GM12872 (cell line): ENCODE results near the gene FAM107B.

Source experiments
- TF ChIP-seq, protein P1 (sequence below): IDR thresholded peaks from 3 replicates; pipeline ENCODE4 v1.5.1; 2011; ENCODE audit warnings: low read depth, mild to moderate bottlenecking, low read length, moderate library complexity; ENCODE audit not compliant: insufficient read depth

Gene FAM107B

DNA sequence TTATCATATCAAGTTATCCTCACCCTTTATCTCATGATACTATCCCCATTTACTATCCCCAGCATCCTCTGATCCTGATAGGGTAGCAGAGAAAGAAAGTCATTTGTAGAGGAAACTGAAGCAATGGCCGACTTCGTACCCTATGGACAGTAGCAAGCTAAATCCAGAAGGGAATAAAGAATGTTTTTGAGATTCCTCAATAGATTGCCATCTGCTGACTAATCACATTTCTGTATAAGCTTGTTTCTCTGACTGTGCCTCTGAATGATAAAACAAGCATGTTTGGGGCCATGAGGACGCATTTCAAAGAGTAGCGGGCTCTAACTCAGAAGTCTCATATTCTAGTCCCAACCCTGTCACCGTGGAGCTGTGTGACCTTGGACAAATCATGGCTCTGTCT, 13.2 kb upstream of the FAM107B start:
- TF ChIP-seq, protein P1, sequence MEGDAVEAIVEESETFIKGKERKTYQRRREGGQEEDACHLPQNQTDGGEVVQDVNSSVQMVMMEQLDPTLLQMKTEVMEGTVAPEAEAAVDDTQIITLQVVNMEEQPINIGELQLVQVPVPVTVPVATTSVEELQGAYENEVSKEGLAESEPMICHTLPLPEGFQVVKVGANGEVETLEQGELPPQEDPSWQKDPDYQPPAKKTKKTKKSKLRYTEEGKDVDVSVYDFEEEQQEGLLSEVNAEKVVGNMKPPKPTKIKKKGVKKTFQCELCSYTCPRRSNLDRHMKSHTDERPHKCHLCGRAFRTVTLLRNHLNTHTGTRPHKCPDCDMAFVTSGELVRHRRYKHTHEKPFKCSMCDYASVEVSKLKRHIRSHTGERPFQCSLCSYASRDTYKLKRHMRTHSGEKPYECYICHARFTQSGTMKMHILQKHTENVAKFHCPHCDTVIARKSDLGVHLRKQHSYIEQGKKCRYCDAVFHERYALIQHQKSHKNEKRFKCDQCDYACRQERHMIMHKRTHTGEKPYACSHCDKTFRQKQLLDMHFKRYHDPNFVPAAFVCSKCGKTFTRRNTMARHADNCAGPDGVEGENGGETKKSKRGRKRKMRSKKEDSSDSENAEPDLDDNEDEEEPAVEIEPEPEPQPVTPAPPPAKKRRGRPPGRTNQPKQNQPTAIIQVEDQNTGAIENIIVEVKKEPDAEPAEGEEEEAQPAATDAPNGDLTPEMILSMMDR = no peak

DNA sequence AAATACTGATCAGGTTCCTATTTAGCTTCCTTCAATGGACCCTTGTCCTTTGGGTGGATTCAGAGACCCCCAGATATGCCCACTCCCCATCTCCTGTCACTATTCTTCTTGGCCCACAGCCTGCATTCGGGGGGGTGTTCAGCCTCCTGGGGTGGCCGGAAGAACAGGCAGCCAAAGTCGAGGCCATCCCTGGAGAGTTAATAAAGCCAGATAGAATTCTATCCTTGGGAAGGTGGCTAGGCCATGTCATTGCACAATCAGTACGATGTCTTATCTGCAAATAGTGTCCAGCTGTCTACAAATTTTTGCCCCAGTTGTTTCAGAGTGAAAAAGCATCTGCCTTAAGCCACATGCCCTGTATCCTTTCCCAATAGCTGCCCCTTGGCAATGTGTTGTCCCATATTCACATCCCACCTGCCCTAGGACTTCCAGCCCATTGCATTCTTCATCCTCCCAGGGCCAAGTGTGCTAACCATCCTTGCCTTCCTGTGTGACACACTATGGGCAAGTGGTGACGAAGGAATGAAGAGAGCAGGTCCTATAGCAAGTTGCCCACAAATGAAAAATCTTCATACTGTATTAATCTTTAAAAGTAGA, 9.9 kb upstream of the FAM107B start:
- TF ChIP-seq, protein P1 = no peak

DNA sequence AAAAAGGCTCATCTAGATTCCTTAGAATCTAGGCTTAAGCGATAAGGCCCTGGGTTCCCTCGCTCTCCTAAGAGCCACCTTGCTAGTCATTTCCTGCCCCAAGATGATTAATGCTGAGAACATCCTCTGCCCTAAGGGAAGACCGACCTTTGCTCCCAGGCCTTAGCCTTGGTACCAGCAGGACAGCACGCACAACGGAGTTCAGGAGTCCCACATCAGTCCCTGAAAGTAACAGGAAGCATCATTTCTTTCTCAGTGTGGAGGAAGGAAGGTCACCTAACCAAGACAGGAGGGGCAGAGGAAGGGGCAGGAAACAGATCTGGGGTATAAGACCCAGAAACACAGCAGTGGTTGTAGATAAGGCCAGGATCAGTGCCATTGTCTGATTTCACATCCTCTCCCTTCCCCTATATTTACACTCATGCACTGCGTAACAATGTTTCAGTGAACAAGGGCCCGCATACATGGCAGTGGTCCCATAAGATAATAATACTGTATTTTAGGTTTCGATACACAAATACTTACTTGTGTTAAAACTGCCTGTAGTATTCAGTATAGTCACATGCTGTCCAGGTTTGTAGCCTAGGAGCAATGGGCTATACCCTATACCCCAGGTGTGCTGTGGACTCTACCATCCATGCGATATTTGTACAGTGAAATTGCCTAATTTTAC, 8.1 kb upstream of the FAM107B start:
- TF ChIP-seq, protein P1 = no peak

DNA sequence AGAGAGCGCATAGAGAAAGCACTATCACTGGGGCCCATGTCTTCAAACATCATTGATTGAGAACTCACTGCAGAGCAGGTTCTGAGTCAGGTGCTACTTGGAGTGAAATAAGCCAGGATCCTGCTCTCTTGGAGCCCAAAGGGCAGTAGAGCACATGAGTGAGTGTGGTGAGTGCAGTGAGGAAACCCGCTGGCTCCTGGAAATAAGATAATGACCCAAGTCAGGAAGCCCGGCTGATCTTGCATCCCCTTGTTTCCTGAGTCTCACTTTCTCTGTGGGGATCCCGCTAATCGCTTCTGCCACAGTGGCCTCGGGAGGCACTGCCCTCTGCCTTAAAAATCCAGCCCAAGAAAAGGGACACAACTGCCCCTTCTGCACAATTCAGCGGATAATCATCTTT, 7.1 kb upstream of the FAM107B start:
- TF ChIP-seq, protein P1 = no peak

DNA sequence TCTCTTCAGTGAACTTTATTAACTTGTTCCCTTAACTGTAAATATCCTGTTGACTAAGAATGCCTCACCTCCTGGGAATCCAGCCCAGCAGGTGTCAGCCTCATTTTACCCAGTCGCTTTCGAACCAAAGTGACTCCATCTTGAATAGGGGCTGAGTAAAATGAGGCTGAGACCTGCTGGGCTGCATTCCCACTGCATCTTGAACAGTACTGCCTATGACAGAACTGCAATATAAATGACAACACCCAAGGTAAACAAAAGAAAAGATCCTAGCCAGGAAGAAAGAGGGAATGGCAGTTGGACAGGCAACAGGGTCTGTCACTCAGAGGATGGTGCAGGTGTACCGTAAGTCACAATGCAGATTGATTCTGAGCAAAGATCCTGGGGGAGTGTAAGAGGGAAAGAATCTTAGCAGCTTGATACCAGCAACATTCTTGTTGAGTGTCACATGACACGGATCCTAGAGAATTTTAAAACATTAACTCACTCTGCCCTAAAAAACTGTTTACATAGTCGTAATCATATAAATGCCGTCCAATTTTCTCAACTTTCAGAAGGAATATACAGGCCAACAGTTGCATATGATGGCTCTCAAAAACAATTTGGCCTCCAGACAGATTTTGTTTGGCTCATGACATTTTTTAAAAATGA, 4.4 kb upstream of the FAM107B start:
- TF ChIP-seq, protein P1 = no peak

DNA sequence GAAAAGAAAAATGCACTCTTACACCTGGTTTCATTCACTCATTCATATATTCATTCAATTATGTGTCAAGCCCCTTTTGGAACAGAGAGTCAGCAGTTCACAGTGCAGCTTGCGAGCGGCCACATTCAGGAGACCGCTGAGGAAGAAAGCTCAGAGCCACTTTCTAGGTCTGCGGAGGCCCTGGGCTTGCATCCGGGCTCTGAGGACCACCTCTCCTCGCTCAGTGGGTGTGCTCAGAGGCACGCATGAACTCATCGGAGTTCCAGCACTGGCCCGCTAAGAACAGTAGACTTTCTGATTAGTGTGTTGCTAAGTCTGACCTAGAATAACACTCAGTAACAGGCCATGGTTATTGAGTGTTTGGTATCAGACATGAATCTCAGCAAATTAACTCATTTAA, 1.8 kb upstream of the FAM107B start:
- TF ChIP-seq, protein P1 = no peak

DNA sequence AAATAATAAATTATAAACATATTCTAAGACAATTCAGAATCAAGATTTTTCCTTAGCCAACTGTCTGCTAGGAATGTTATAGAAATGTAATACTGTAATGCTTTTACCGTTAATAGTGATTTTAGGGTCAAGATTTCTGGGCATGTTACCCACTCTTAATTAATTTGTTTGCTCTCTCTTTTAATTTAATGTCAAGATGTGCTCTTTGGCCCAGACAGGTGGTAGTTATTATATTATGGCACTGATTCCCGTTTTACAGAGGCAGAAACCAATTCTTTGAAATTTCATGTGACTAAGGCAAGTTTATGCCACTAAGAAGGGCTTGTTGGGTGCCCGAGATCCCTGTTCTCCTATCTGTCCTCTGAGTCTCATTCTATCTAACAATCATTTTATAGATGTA, 959 bp upstream of the FAM107B start:
- TF ChIP-seq, protein P1 = no peak
